GM12878 (cell line): ENCODE results near the gene OR11G2. TPM values are rescaled to one million over a fixed set of nuclear protein-coding genes. Genes with fewer than 3 reads are reported as not detected.
"Not testable (repeated sequence)": the region's sequence is repeated elsewhere in the genome, so short reads cannot be mapped to it uniquely, and the experiment has no call there.

ENCODE experiments used
- ATAC-seq: fragments of 200-7000 bp; cut with Tn5 transposase; 3 replicates; pipeline ENCODE4 v1.9.1; 2020; ENCODE audit warnings: mild to moderate bottlenecking, moderate library complexity
- BruUV-seq: library from RNA; stranded (reverse); fragments of 400-500 nt; replicated peaks from 2 replicates; lab custom pipeline; 2021; lab: Mats Ljungman, UMichigan
- CTCF ChIA-PET: fragments of 300-600 bp; sonication (Branson Sonifier 250); formaldehyde crosslinking; extraction: SDS; loops from one replicate; lab custom pipeline; 2021; ENCODE audit warnings: inconsistent platforms; lab: Yijun Ruan, JAX
- POLR2A ChIA-PET: fragments of 350-600 bp; formaldehyde crosslinking; extraction: SDS; loops from one replicate; lab custom pipeline; 2021; ENCODE audit warnings: inconsistent platforms; lab: Charles Lee
- RAD21 ChIA-PET: fragments of 300-600 bp; sonication (Branson Sonifier 250); formaldehyde crosslinking; loops from one replicate; lab custom pipeline; 2023; ENCODE audit warnings: antibody characterized with exemption; ENCODE audit not compliant: unreplicated experiment; lab: Charles Lee
- SMC1A ChIA-PET: fragments of 300-600 bp; sonication (Branson Sonifier 250); formaldehyde crosslinking; loops from one replicate; lab custom pipeline; 2023; ENCODE audit not compliant: unreplicated experiment, uncharacterized antibody; lab: Charles Lee
- DNase-seq: peaks from one replicate; pipeline ENCODE4 v3.0.0-alpha.2; 2011; ENCODE audit warnings: low read depth, low spot score
- FAIRE-seq: peaks from 3 replicates; lab custom pipeline; 2011; peaks lifted over from hg19 to GRCh38; lab: Jason Lieb, UNC
- H2AFZ ChIP-seq: 2 replicates; pipeline ENCODE4 v1.6.0; 2011; ENCODE audit warnings: low read depth, low read length, control low read depth; ENCODE audit not compliant: control insufficient read depth
- H3K27ac ChIP-seq: 2 replicates; pipeline ENCODE4 v1.5.1; 2011; ENCODE audit warnings: control low read depth; ENCODE audit not compliant: control insufficient read depth, insufficient read depth
- H3K27me3 ChIP-seq, 2 experiments: replicated peaks in 1 of 2; 2 replicates each; pipeline versions ENCODE4 v1.6.0 to v1.6.1; 2011; ENCODE audit warnings: low read length in 1 of 2; ENCODE audit not compliant: control insufficient read depth in 2 of 2, insufficient read depth in 2 of 2
- H3K36me3 ChIP-seq, 2 experiments: 2 replicates each; pipeline ENCODE4 v1.5.1; 2011; ENCODE audit warnings: low read length in 1 of 2; ENCODE audit not compliant: control insufficient read depth in 2 of 2, insufficient read depth in 2 of 2
- H3K4me1 ChIP-seq: 2 replicates; pipeline ENCODE4 v1.6.1; 2011; ENCODE audit warnings: mild to moderate bottlenecking, low read length, moderate library complexity, mixed read lengths; ENCODE audit not compliant: control insufficient read depth, insufficient read depth
- H3K4me2 ChIP-seq: 2 replicates; pipeline ENCODE4 v1.6.0; 2011; ENCODE audit warnings: control low read depth; ENCODE audit not compliant: control insufficient read depth, insufficient read depth
- H3K4me3 ChIP-seq: fragments of 200-600 bp; sonication (generic); 2 replicates; pipeline ENCODE4 v1.5.1; 2016
- H3K79me2 ChIP-seq: 2 replicates; pipeline ENCODE4 v1.6.0; 2011; ENCODE audit warnings: low read length; ENCODE audit not compliant: control insufficient read depth, insufficient read depth
- H3K9ac ChIP-seq: 2 replicates; pipeline ENCODE4 v1.8.0; 2011; ENCODE audit warnings: low read length, control low read depth, mixed read lengths; ENCODE audit not compliant: control insufficient read depth, insufficient read depth
- H3K9me3 ChIP-seq: replicated peaks from 3 replicates; pipeline ENCODE4 v1.5.1; 2011; ENCODE audit warnings: mild to moderate bottlenecking, low read length; ENCODE audit not compliant: control insufficient read depth, insufficient read depth
- H4K20me1 ChIP-seq: 2 replicates; pipeline ENCODE4 v1.6.0; 2011; ENCODE audit not compliant: control insufficient read depth, insufficient read depth
- CEBPZ ChIP-seq: fragments of 150-350 bp; IDR thresholded peaks from 2 replicates; pipeline ENCODE4 v1.6.1; 2016; ENCODE audit warnings: low read depth, low read length
- CHD1 ChIP-seq: IDR thresholded peaks from 2 replicates; pipeline ENCODE4 v1.6.1; 2012; ENCODE audit warnings: low read depth, low read length, improper control_type of control experiment
- CUX1 ChIP-seq: IDR thresholded peaks from 2 replicates; pipeline ENCODE4 v1.6.1; 2012; ENCODE audit warnings: improper control_type of control experiment, low read depth, low read length; ENCODE audit not compliant: insufficient replicate concordance
- NFXL1 ChIP-seq: fragments of 450-650 bp; IDR thresholded peaks from 2 replicates; pipeline ENCODE4 v1.6.1; 2017; ENCODE audit warnings: antibody characterized with exemption, mild to moderate bottlenecking, borderline replicate concordance
- POLR2A ChIP-seq: IDR thresholded peaks from 2 replicates; pipeline ENCODE4 v1.6.1; 2011; ENCODE audit warnings: low read depth, mild to moderate bottlenecking, low read length
- POLR2AphosphoS2 ChIP-seq: IDR thresholded peaks from 2 replicates; pipeline ENCODE4 v1.6.1; 2011; ENCODE audit warnings: low read depth, mild to moderate bottlenecking, low read length, improper control_type of control experiment, moderate library complexity
- USF1 ChIP-seq: IDR thresholded peaks from 2 replicates; pipeline ENCODE4 v1.6.1; 2011; ENCODE audit warnings: borderline replicate concordance, low read depth, mild to moderate bottlenecking, moderate library complexity, mixed read lengths, low read length; ENCODE audit not compliant: insufficient read depth; ENCODE audit errors: extremely low read length
- ZNF274 ChIP-seq: IDR thresholded peaks from one replicate; pipeline ENCODE4 v1.8.0; 2011; ENCODE audit not compliant: insufficient read length, insufficient read depth
- WGBS: methylation state at CpG from one replicate; pipeline ENCODE4 v1.1.6; 2016; ENCODE audit warnings: low lambda C conversion rate; ENCODE audit not compliant: insufficient replicate concordance, insufficient coverage; ENCODE audit errors: missing lambda C conversion rate; 5-methylcytosine and 5-hydroxymethylcytosine counted together
- in situ Hi-C: fragments of 300-500 bp; cut with MboI; formaldehyde crosslinking; loops from 9 replicates; pipeline ENCODE4 v1.14.3; 2018; ENCODE audit warnings: mixed read lengths
- intact Hi-C: fragments of 100-400 bp; cut with micrococcal nuclease; formaldehyde crosslinking; loops from one replicate; pipeline ENCODE4 v1.14.2; 2022; ENCODE audit not compliant: unreplicated experiment
- polyA plus RNA-seq, 11 experiments: library from polyadenylated mRNA; depleted of rRNA in 4 of 11; unstranded in 6 of 11; stranded (reverse) in 5 of 11; fragments of >200 nt; fragmentation: Nextera tagmentation in 4 of 11; fragmentation: Illumina TruSeq in 1 of 11; extraction: Ambion mirVana in 4 of 11; extraction: Trizol in 1 of 11; gene quantifications; 1 replicate in 1 of 11; 2 replicates in 10 of 11; pipeline versions ENCODE4 v1.2.1 to v1.2.3, GENCODE V29; 2011 to 2016; ENCODE audit warnings: inconsistent platforms in 2 of 11, missing spikeins in 2 of 11, low read depth in 1 of 11
- total RNA-seq, 4 experiments: library from RNA; depleted of rRNA in 3 of 4; stranded (reverse); fragments of >200 nt in 3 of 4; fragmentation: Illumina TruSeq in 1 of 4; extraction: Trizol in 1 of 4; gene quantifications; 2 replicates each; pipeline versions ENCODE4 v1.2.1 to v1.2.3, GENCODE V29; 2013 to 2021

Gene OR11G2
- total and polyA plus RNA-seq, 10 of the 15 experiments (the other 5 are each of a cell fraction or from before 2014, with no cell fraction given), result 0.08 TPM; not detected in 9

- FAIRE-seq, H3K9ac ChIP-seq, BruUV-seq, SMC1A ChIA-PET, ATAC-seq, H3K79me2 ChIP-seq, H2AFZ ChIP-seq, H3K4me1 ChIP-seq, H3K9me3 ChIP-seq, H3K4me2 ChIP-seq, in situ Hi-C loops, H4K20me1 ChIP-seq, RAD21 ChIA-PET, intact Hi-C loops, CTCF ChIA-PET, POLR2A ChIA-PET, H3K36me3 ChIP-seq, DNase-seq, H3K27ac ChIP-seq, H3K27me3 ChIP-seq, H3K4me3 ChIP-seq: not testable (repeated sequence)
These were observed 16.5 kb upstream of the OR11G2 start for GRCh38 chr14:20174205-20174604.

- DNase-seq, result no peak
- H3K9ac ChIP-seq, result no peak overlapping the region
- TF ChIP-seq USF1 (no peak), CUX1 (no peak), POLR2A (no peak), ZNF274 (no peak), CHD1 (no peak), NFXL1 (no peak), POLR2AphosphoS2 (no peak), CEBPZ (no peak)
- TF ChIP-seq, all 136 proteins: peak for 0
- H3K79me2 ChIP-seq, result no peaks in the 10 kb centered on the region
- RAD21 ChIA-PET, result no interaction called here
- SMC1A ChIA-PET, result no interaction called here
- intact Hi-C loops, result no loop called here
- POLR2A ChIA-PET, result no interaction called here
- no peaks in the 10 kb centered on the region for H4K20me1 ChIP-seq
- FAIRE-seq (no peak), ATAC-seq (no peak)
- H3K36me3 ChIP-seq, result no peaks in the 10 kb centered on the region
- no peak overlapping the region for H3K27ac ChIP-seq
- in situ Hi-C loops, result no loop called here
- no peak overlapping the region for H3K4me2 ChIP-seq
- CTCF ChIA-PET, result no interaction called here
- no TSS peak for BruUV-seq
- H3K9me3 ChIP-seq, result no peaks in the 10 kb centered on the region
- no peak overlapping the region for H3K4me3 ChIP-seq
- H2AFZ ChIP-seq, result no peak overlapping the region
- no peaks in the 10 kb centered on the region for H3K4me1 ChIP-seq
- H3K27me3 ChIP-seq, result no peaks in the 10 kb centered on the region; a peak in 1 of 4 replicates
- 5% methylated on average over 6 of the region's 6 CpGs for WGBS
These were observed 14.4 kb upstream of the OR11G2 start for GRCh38 chr14:20176330-20176729.
